GM12874 (cell line): ENCODE data around the gene TMEM272.
A peak's percentile ranks its signal among the peaks of the same experiment; 100 is the strongest.

Source experiments
- CTCF ChIP-seq: IDR thresholded peaks from 2 replicates; pipeline ENCODE4 v1.5.1; 2011; ENCODE audit warnings: low read depth, mild to moderate bottlenecking, control low read depth, low read length, moderate library complexity; ENCODE audit not compliant: insufficient read depth

Gene TMEM272

DNA sequence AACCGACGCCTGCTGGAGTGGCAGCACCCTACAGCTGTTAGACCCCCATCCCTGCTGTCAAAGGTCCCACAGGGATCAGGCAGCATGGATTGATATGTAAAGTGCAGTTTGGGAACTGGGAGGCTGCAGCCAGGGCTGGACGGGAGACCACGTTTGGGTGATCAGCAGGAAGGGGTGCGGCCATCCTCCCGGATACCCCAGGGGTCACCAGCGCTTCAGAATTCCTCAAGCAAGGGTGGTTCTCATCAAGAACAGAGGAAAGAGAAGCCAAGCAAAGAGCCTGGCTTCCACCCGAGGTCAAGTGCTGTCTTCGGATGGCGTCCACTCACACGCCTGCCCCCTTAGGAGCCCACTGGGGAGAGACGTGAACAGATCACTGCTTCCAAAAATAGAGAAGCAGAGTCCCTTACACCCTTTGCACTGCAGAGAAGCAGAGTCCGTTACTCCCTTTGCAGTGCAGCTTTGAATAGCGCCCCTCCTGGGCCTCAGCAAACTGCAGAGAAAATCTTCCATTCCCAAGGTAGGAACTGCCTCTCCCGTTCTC, 76.5 kb downstream of the TMEM272 start:
- TF ChIP-seq CTCF: no peak

- TF ChIP-seq CTCF: peak; percentile 24; the same call in 1 of the 2 replicates
Measured at GRCh38 chr13:51767100-51767499, 77.9 kb downstream of the TMEM272 start.

DNA sequence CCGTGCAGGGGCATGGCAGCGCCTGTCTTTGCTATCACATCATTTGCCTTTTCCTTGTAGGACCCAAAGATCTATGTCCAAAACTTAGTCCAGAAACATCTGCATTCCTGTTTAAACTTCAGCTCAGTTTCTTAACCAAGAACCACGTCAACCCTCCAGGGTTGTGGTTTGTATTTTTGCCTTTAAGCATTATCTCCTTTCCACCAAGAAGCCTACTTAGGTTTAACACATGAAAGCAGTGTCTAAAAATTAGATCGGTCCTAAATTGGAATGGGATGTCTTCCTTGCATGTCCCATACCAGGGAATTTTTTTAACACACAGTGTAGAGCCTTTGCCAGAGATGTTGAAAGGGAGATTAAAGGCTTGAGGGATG, 79.8 kb downstream of the TMEM272 start:
- TF ChIP-seq CTCF: no peak

DNA sequence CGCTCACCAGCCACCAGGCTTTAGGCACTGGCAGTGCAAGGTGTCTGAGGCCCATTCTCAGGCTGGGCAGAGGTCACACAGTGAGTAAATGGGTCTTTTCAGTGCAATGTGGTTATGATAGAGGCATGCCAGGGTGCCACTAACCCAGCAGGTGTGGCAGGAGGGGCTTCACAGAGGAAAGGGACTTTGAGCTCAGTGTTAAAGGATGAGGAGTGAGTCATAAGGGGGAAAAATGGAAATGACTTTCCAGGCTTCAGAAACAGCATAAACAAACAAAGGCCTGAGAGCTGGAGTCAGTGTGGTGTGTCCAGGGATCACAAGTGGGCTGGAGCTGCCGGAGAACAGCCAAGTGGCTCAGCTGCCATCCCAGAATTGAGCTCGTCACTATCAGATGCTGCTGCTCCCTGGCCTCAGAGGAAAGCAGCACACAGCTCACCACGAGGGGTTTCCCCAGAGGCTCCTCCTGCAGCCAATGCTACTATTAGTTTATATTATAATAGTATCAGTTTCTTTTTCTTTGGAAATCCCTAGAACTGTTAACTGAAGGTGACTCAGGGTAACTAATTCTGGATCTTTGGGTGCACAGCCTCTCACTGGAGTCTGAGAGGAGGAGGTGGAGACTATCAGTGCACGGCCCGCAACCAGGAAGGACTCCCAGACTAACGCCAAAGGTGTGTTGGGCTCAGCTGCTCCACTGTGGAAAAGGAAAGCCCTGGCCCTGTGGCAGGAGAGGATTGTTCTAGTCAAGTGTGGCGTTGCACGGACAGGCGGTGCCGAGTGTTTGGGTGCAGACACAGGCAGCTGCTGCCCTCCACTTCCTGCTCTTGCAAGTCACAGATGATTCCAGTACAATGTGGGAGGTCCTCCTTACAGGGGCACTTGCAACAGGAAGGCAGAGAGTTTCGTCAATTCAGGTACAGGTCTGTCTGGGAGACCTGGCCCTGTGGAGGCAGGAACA, 80.5 kb downstream of the TMEM272 start:
- no peak for TF ChIP-seq CTCF

DNA sequence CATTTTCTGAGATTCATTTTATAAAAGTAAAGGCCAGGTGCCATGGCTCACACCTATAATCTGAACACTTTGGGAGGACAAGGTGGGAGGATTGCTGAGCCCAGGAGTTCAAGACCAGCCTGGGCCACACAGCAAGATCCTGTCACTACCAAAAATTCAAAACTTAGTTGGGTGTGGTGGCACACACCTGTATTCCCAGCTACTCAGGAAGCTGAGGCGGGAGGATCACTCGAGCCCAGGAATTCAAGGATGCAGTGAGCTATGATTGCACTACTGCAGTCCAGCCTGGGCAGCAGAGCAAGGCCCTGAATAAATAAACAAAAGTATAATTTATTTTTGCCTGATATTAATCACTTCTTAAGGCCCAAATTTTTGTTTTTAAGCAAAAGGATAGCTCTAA, 81.5 kb downstream of the TMEM272 start:
- TF ChIP-seq CTCF: no peak
